ENCODE measurements around the gene CEACAM4. TPM values are rescaled to one million over a fixed set of nuclear protein-coding genes. Genes with fewer than 3 reads are reported as not detected.

The CEACAM4 gene
- total and polyA plus RNA-seq, 4 donors, result 0.63 to 2.2 (median 0.80) TPM

- no peak overlapping the region for H3K27ac ChIP-seq (ENCODE audit: low read depth in 1 of 2, low read length in 2 of 2)
- no peak overlapping the region for H3K4me3 ChIP-seq (ENCODE audit: low read depth in 1 of 3, low read length in 3 of 3)
- peaks cover 0 to 4% (median 0%) of the 10 kb centered on the region in 4 donors for H3K27me3 ChIP-seq (ENCODE audit: control insufficient read depth in 4 of 4, insufficient read depth in 4 of 4, low read length in 3 of 4)
- no peaks in the 10 kb centered on the region for H3K36me3 ChIP-seq (ENCODE audit: control insufficient read depth in 4 of 4, insufficient read depth in 3 of 4, low read depth in 1 of 4, low read length in 3 of 4)
- DNase-seq (ENCODE audit: low spot score), result no peak
- no peaks in the 10 kb centered on the region for H3K4me1 ChIP-seq (ENCODE audit: control insufficient read depth in 4 of 4, insufficient read depth in 4 of 4, low read length in 3 of 4)
- H3K9me3 ChIP-seq (ENCODE audit: control insufficient read depth in 4 of 4, low read length in 3 of 4), result no peaks in the 10 kb centered on the region
- no peak for TF ChIP-seq NR2F2 (IDR thresholded peaks at IDR 0.05)
- no peak for TF ChIP-seq HNF4G (IDR thresholded peaks at IDR 0.05)
- TF ChIP-seq RAD21 (IDR thresholded peaks at IDR 0.05), result no peak
- no peak for TF ChIP-seq ATF3 (IDR thresholded peaks at IDR 0.05)
- TF ChIP-seq, protein P1, sequence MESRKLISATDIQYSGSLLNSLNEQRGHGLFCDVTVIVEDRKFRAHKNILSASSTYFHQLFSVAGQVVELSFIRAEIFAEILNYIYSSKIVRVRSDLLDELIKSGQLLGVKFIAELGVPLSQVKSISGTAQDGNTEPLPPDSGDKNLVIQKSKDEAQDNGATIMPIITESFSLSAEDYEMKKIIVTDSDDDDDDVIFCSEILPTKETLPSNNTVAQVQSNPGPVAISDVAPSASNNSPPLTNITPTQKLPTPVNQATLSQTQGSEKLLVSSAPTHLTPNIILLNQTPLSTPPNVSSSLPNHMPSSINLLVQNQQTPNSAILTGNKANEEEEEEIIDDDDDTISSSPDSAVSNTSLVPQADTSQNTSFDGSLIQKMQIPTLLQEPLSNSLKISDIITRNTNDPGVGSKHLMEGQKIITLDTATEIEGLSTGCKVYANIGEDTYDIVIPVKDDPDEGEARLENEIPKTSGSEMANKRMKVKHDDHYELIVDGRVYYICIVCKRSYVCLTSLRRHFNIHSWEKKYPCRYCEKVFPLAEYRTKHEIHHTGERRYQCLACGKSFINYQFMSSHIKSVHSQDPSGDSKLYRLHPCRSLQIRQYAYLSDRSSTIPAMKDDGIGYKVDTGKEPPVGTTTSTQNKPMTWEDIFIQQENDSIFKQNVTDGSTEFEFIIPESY (IDR thresholded peaks at IDR 0.05), result no peak
- 43% methylated on average over 5 of the region's 5 CpGs for WGBS
- no peak overlapping the region for H3K9ac ChIP-seq (ENCODE audit: low read depth in 1 of 2, low read length in 2 of 2)
Observed at GRCh38 chr19:41591951-41592562, 34.8 kb downstream of the CEACAM4 start.

DNA sequence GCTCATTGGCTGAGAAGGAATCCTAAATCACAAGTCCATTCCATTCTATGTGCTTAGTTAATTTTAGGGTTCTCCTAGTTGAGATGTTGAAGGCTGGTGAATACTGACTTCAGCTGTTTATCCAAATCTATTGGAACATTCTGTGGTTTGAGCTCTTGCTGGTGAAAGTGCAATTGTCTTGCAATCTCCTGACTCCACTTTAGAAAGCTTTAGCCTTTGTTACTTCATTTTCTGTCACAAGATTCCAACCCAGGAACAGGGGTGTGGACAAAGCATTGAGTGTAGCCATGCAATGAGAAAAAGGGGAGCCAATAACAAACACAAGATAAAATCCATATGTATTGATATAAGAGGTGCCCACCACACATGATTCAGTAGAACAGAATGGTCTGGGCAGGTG, 35.9 kb downstream of the CEACAM4 start:
- Histone ChIP-seq H3K9me3 (ENCODE audit: control insufficient read depth in 4 of 4, low read length in 3 of 4) (no peaks in the 10 kb centered on the region), H3K4me1 (ENCODE audit: control insufficient read depth in 4 of 4, insufficient read depth in 4 of 4, low read length in 3 of 4) (no peaks in the 10 kb centered on the region), H3K27ac (ENCODE audit: low read depth in 1 of 2, low read length in 2 of 2) (no peak overlapping the region), H3K4me3 (ENCODE audit: low read depth in 1 of 3, low read length in 3 of 3) (no peak overlapping the region), H3K36me3 (ENCODE audit: control insufficient read depth in 4 of 4, insufficient read depth in 3 of 4, low read depth in 1 of 4, low read length in 3 of 4) (no peaks in the 10 kb centered on the region), H3K9ac (ENCODE audit: low read depth in 1 of 2, low read length in 2 of 2) (no peak overlapping the region), H3K27me3 (ENCODE audit: control insufficient read depth in 4 of 4, insufficient read depth in 4 of 4, low read length in 3 of 4) (peaks cover 0 to 4% (median 0%) of the 10 kb centered on the region in 4 donors)
- TF ChIP-seq CTCF (IDR thresholded peaks at IDR 0.05; ENCODE audit: low read depth, low read length, missing input control) (no peak), RXRA (IDR thresholded peaks at IDR 0.05) (no peak), SP1 (IDR thresholded peaks at IDR 0.05) (no peak)
- TF ChIP-seq, protein P2, sequence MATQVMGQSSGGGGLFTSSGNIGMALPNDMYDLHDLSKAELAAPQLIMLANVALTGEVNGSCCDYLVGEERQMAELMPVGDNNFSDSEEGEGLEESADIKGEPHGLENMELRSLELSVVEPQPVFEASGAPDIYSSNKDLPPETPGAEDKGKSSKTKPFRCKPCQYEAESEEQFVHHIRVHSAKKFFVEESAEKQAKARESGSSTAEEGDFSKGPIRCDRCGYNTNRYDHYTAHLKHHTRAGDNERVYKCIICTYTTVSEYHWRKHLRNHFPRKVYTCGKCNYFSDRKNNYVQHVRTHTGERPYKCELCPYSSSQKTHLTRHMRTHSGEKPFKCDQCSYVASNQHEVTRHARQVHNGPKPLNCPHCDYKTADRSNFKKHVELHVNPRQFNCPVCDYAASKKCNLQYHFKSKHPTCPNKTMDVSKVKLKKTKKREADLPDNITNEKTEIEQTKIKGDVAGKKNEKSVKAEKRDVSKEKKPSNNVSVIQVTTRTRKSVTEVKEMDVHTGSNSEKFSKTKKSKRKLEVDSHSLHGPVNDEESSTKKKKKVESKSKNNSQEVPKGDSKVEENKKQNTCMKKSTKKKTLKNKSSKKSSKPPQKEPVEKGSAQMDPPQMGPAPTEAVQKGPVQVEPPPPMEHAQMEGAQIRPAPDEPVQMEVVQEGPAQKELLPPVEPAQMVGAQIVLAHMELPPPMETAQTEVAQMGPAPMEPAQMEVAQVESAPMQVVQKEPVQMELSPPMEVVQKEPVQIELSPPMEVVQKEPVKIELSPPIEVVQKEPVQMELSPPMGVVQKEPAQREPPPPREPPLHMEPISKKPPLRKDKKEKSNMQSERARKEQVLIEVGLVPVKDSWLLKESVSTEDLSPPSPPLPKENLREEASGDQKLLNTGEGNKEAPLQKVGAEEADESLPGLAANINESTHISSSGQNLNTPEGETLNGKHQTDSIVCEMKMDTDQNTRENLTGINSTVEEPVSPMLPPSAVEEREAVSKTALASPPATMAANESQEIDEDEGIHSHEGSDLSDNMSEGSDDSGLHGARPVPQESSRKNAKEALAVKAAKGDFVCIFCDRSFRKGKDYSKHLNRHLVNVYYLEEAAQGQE (IDR thresholded peaks at IDR 0.05), result no peak
- DNase-seq (ENCODE audit: low spot score), result no peak

DNA sequence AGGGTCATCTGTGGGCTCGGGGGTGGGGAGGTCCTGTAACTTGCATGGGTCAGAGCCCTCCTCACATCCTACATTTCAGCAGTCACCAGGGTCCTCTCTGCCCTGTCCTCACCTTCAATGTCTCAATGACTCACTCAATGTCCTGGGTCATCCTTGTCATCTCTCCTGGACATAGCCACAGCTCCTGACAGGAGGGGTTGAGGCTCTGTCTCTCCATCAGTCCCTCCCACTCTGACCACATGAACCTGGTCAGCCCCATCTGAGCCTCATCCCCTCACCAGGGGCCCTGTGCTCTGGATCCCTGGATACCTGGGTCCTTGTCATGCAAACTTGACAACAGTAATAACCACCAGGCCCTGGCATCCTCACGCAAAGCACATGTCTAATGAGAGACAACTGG, 37.5 kb downstream of the CEACAM4 start:
- H3K36me3 ChIP-seq (ENCODE audit: control insufficient read depth in 4 of 4, insufficient read depth in 3 of 4, low read depth in 1 of 4, low read length in 3 of 4), result no peaks in the 10 kb centered on the region
- no peak for DNase-seq (ENCODE audit: low spot score)
- no peaks in the 10 kb centered on the region for H3K9me3 ChIP-seq (ENCODE audit: control insufficient read depth in 4 of 4, low read length in 3 of 4)
- H3K27me3 ChIP-seq (ENCODE audit: control insufficient read depth in 4 of 4, insufficient read depth in 4 of 4, low read length in 3 of 4), result peaks cover 0 to 4% (median 0%) of the 10 kb centered on the region in 4 donors
- no peak overlapping the region for H3K9ac ChIP-seq (ENCODE audit: low read depth in 1 of 2, low read length in 2 of 2)
- H3K4me1 ChIP-seq (ENCODE audit: control insufficient read depth in 4 of 4, insufficient read depth in 4 of 4, low read length in 3 of 4), result no peaks in the 10 kb centered on the region
- no peak overlapping the region for H3K27ac ChIP-seq (ENCODE audit: low read depth in 1 of 2, low read length in 2 of 2)
- no peak overlapping the region for H3K4me3 ChIP-seq (ENCODE audit: low read depth in 1 of 3, low read length in 3 of 3)
- 36% methylated on average over 2 of the region's 2 CpGs for WGBS
- TF ChIP-seq ATF3 (IDR thresholded peaks at IDR 0.05) (no peak), HNF4G (IDR thresholded peaks at IDR 0.05) (no peak), TAF1 (conservative IDR thresholded peaks at IDR 0.05) (no peak), FOXA1 (IDR thresholded peaks at IDR 0.05) (no peak), RXRA (IDR thresholded peaks at IDR 0.05) (no peak), NR2F2 (IDR thresholded peaks at IDR 0.05) (no peak), RAD21 (IDR thresholded peaks at IDR 0.05) (no peak)
- TF ChIP-seq, protein P1 (IDR thresholded peaks at IDR 0.05), result no peak
- TF ChIP-seq, protein P2 (IDR thresholded peaks at IDR 0.05), result no peak

Data from liver (tissue), 9 donors.